Loucy (cell line): ENCODE data around the gene STIM1.

ENCODE experiments used
- EZH2phosphoT487 ChIP-seq: fragments of 200-600 bp; IDR thresholded peaks from 2 replicates; pipeline ENCODE4 v1.6.1; 2018; ENCODE audit warnings: antibody characterized with exemption, mild to moderate bottlenecking, moderate library complexity, borderline replicate concordance
- TF ChIP-seq, protein P1 (sequence below): fragments of 200-600 bp; sonication (generic); conservative IDR thresholded peaks from 2 replicates; pipeline ENCODE4 v1.5.1; 2014; ENCODE audit warnings: mild to moderate bottlenecking, antibody characterized with exemption, low read length

DNA sequence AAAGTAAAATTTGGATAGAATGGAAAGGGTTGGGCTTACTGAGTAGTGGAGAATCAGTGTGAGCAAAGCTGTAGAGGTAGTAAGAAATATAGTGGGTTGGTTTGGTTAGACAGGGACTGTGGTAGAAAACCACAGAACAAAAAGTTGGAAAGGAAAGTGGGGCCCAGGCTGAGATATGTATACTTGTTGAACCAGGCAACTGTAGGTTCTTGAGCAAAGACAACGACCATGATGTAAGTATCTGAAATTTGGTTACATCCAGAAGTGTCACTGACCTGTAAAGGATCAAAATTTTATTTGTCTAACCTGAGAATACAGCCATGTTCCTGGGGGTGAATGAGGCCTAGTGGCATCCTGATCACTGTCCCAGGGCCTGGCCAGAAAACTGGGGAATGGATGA, 114.1 kb downstream of the STIM1 start:
- TF ChIP-seq, protein P1, sequence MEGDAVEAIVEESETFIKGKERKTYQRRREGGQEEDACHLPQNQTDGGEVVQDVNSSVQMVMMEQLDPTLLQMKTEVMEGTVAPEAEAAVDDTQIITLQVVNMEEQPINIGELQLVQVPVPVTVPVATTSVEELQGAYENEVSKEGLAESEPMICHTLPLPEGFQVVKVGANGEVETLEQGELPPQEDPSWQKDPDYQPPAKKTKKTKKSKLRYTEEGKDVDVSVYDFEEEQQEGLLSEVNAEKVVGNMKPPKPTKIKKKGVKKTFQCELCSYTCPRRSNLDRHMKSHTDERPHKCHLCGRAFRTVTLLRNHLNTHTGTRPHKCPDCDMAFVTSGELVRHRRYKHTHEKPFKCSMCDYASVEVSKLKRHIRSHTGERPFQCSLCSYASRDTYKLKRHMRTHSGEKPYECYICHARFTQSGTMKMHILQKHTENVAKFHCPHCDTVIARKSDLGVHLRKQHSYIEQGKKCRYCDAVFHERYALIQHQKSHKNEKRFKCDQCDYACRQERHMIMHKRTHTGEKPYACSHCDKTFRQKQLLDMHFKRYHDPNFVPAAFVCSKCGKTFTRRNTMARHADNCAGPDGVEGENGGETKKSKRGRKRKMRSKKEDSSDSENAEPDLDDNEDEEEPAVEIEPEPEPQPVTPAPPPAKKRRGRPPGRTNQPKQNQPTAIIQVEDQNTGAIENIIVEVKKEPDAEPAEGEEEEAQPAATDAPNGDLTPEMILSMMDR, result no peak
- no peak for TF ChIP-seq EZH2phosphoT487
